ENCODE results near the gene RPUSD1. TPM values are rescaled to one million over a fixed set of nuclear protein-coding genes. Genes with fewer than 3 reads are reported as not detected.

The RPUSD1 gene
- total RNA-seq, 2 donors from 2014 or later = 24.1 to 34.4 TPM

DNA sequence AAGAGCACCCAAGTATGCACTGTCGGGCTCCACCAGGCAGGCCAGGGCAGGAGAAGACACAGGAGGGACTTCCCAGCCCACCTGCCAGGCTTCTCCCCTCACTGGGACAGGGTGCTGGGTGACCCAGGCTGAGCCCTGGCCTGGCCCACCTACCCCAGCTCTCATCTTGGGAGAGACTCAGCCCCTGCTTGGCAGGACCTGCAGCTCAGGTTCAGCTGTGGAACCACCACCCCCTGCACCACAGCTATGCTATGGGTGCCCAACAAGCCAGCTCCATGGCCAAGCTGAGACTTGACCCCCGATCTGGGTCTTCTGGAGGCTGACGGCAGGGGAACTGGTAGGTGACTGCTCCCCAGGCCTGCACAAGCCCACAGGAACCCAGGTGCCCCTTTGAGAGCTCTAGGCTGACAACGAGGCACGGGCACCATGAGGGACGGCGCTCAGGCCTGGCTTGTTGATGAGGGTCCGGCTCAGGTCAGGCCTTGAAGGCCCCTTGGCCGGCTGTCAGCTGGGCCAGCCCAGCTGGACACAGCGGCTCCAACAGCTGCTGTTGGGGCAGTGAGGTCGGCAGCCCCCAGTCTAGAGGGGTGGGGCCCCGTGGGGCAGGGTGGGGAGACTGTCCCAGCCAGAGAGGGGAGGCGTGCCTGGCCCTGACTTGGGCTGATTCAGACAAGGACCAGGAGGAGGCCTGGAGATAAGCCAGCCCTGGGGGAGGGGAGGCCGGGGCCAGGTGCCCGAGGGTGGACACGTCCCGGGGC is 4.6 kb downstream of the RPUSD1 start:
- H3K36me3 Mint-ChIP-seq (ENCODE audit: low read depth) = peaks cover 2% of the 10 kb centered on the region
- no peak overlapping the region for H3K27ac Mint-ChIP-seq
- Histone ChIP-seq H3K36me3 (ENCODE audit: control insufficient read depth, insufficient read depth, low read length) (peaks cover 10% of the 10 kb centered on the region), H3K9me3 (ENCODE audit: control insufficient read depth, low read length) (no peaks in the 10 kb centered on the region), H3K9ac (ENCODE audit: extremely low read depth, low read length, poor library complexity, severe bottlenecking) (no peak overlapping the region), H3K27ac (ENCODE audit: low read depth, low read length) (no peak overlapping the region), H3K4me1 (ENCODE audit: control insufficient read depth, insufficient read depth, low read length) (peaks cover 4% of the 10 kb centered on the region), H3K27me3 (ENCODE audit: control insufficient read depth, insufficient read depth, low read length, poor library complexity, severe bottlenecking) (peaks cover 3% of the 10 kb centered on the region), H3K4me3 (ENCODE audit: low read length) (no peak overlapping the region)
- WGBS, 2 experiments (ENCODE audit: insufficient coverage in 1 of 2, insufficient read length in 1 of 2) = 86 to 92% methylated on average over 5 to 17 of the region's 17 CpGs
- no peak overlapping the region for H3K4me3 Mint-ChIP-seq
- TF ChIP-seq, protein P1, sequence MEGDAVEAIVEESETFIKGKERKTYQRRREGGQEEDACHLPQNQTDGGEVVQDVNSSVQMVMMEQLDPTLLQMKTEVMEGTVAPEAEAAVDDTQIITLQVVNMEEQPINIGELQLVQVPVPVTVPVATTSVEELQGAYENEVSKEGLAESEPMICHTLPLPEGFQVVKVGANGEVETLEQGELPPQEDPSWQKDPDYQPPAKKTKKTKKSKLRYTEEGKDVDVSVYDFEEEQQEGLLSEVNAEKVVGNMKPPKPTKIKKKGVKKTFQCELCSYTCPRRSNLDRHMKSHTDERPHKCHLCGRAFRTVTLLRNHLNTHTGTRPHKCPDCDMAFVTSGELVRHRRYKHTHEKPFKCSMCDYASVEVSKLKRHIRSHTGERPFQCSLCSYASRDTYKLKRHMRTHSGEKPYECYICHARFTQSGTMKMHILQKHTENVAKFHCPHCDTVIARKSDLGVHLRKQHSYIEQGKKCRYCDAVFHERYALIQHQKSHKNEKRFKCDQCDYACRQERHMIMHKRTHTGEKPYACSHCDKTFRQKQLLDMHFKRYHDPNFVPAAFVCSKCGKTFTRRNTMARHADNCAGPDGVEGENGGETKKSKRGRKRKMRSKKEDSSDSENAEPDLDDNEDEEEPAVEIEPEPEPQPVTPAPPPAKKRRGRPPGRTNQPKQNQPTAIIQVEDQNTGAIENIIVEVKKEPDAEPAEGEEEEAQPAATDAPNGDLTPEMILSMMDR (conservative IDR thresholded peaks at IDR 0.05) = no peak
- no peaks in the 10 kb centered on the region for H3K4me1 Mint-ChIP-seq
- no peak for DNase-seq
- peaks cover 6% of the 10 kb centered on the region for H3K27me3 Mint-ChIP-seq (ENCODE audit: insufficient read depth)
- H3K9me3 Mint-ChIP-seq = no peaks in the 10 kb centered on the region

GRCh38 chr16:782766-783403 is 5.3 kb downstream of the RPUSD1 start:
- Mint-ChIP-seq H3K36me3 (ENCODE audit: low read depth) (peaks cover 2% of the 10 kb centered on the region), H3K9me3 (no peaks in the 10 kb centered on the region), H3K27me3 (ENCODE audit: insufficient read depth) (peaks cover 6% of the 10 kb centered on the region), H3K4me1 (no peaks in the 10 kb centered on the region), H3K27ac (no peak overlapping the region), H3K4me3 (no peak overlapping the region)
- 88 to 91% methylated on average over 22 to 36 of the region's 36 CpGs for WGBS, 2 experiments (ENCODE audit: insufficient coverage in 1 of 2, insufficient read length in 1 of 2)
- TF ChIP-seq, protein P1 (conservative IDR thresholded peaks at IDR 0.05) = no peak
- H3K4me3 ChIP-seq (ENCODE audit: low read length) = no peak overlapping the region
- H3K9me3 ChIP-seq (ENCODE audit: control insufficient read depth, low read length) = no peaks in the 10 kb centered on the region
- H3K27ac ChIP-seq (ENCODE audit: low read depth, low read length) = no peak overlapping the region
- H3K27me3 ChIP-seq (ENCODE audit: control insufficient read depth, insufficient read depth, low read length, poor library complexity, severe bottlenecking) = peaks cover 3% of the 10 kb centered on the region
- DNase-seq = no peak
- H3K9ac ChIP-seq (ENCODE audit: extremely low read depth, low read length, poor library complexity, severe bottlenecking) = no peak overlapping the region
- peaks cover 10% of the 10 kb centered on the region for H3K36me3 ChIP-seq (ENCODE audit: control insufficient read depth, insufficient read depth, low read length)
- H3K4me1 ChIP-seq (ENCODE audit: control insufficient read depth, insufficient read depth, low read length) = peaks cover 4% of the 10 kb centered on the region

DNA sequence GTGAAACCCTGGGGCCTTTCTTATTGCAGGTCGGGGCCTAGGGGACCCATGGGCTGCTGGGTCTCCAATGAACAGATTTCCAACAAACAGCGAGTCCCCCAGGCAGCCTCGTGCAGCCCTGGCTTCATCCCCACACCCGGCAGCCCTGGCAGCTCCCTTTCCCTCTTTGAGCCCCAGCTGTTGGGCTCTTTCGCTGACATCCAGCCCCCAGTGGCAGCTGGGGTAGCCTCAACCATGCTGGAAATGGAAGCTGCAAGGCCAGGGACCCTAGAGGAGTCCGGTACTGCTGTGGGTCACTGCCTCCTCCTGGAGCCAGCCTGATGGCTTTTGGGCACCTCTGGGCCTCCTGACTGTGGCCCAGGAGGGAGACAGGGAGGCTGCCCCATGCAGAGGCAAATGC is 5.9 kb downstream of the RPUSD1 start:
- no peak for DNase-seq
- Mint-ChIP-seq H3K4me1 (no peaks in the 10 kb centered on the region), H3K36me3 (ENCODE audit: low read depth) (peaks cover 2% of the 10 kb centered on the region), H3K9me3 (no peaks in the 10 kb centered on the region), H3K27ac (no peak overlapping the region), H3K27me3 (ENCODE audit: insufficient read depth) (peaks cover 6% of the 10 kb centered on the region), H3K4me3 (no peak overlapping the region)
- Histone ChIP-seq H3K27me3 (ENCODE audit: control insufficient read depth, insufficient read depth, low read length, poor library complexity, severe bottlenecking) (peaks cover 3% of the 10 kb centered on the region), H3K9ac (ENCODE audit: extremely low read depth, low read length, poor library complexity, severe bottlenecking) (no peak overlapping the region), H3K9me3 (ENCODE audit: control insufficient read depth, low read length) (no peaks in the 10 kb centered on the region), H3K4me3 (ENCODE audit: low read length) (no peak overlapping the region), H3K27ac (ENCODE audit: low read depth, low read length) (no peak overlapping the region), H3K36me3 (ENCODE audit: control insufficient read depth, insufficient read depth, low read length) (peaks cover 10% of the 10 kb centered on the region), H3K4me1 (ENCODE audit: control insufficient read depth, insufficient read depth, low read length) (peaks cover 2% of the 10 kb centered on the region)
- WGBS, 2 experiments (ENCODE audit: insufficient coverage in 1 of 2, insufficient read length in 1 of 2) = 80 to 84% methylated on average over 4 to 6 of the region's 6 CpGs
- TF ChIP-seq, protein P1 (conservative IDR thresholded peaks at IDR 0.05) = no peak

Data from endodermal cell (in vitro differentiated cells).